Neuronal stem cell (in vitro differentiated cells): ENCODE results near the gene LACTBL1.

Experiments used
- DNase-seq: peaks from one replicate; pipeline ENCODE4 v3.0.0-alpha.2; 2013; ENCODE audit warnings: low spot score
- H2AFZ ChIP-seq: one replicate; pipeline ENCODE4 v1.6.1; 2013; ENCODE audit warnings: mild to moderate bottlenecking, low read length, inconsistent platforms
- H2AK5ac ChIP-seq: 2 replicates; pipeline ENCODE4 v1.6.1; 2013; ENCODE audit warnings: low read depth, mild to moderate bottlenecking, inconsistent platforms, low read length, moderate library complexity, mixed read lengths
- H2BK120ac ChIP-seq: 2 replicates; pipeline ENCODE4 v1.6.1; 2013; ENCODE audit warnings: low read depth, mild to moderate bottlenecking, inconsistent platforms, low read length, moderate library complexity, mixed read lengths
- H2BK12ac ChIP-seq: one replicate; pipeline ENCODE4 v1.6.1; 2013; ENCODE audit warnings: low read length, inconsistent platforms
- H2BK15ac ChIP-seq: 2 replicates; pipeline ENCODE4 v1.6.1; 2013; ENCODE audit warnings: mild to moderate bottlenecking, low read length, inconsistent platforms, mixed read lengths
- H2BK5ac ChIP-seq: one replicate; pipeline ENCODE4 v1.6.1; 2013; ENCODE audit warnings: inconsistent platforms, mild to moderate bottlenecking, low read length, moderate library complexity
- H3K14ac ChIP-seq: one replicate; pipeline ENCODE4 v1.6.1; 2013; ENCODE audit warnings: low read length, inconsistent platforms
- H3K18ac ChIP-seq: 2 replicates; pipeline ENCODE4 v1.6.1; 2013; ENCODE audit warnings: low read length, inconsistent platforms
- H3K23ac ChIP-seq: 2 replicates; pipeline ENCODE4 v1.6.1; 2013; ENCODE audit warnings: low read depth, mild to moderate bottlenecking, mixed read lengths, low read length, inconsistent platforms; ENCODE audit not compliant: poor library complexity
- H3K27ac ChIP-seq: replicated peaks from 3 replicates; pipeline ENCODE4 v1.5.1; 2013; ENCODE audit warnings: low read length, inconsistent platforms
- H3K27me3 ChIP-seq, 3 experiments: 2 replicates each; pipeline ENCODE4 v1.6.1; 2013; ENCODE audit warnings: low read length in 3 of 3, mild to moderate bottlenecking in 2 of 3, inconsistent platforms in 1 of 3, low read depth in 1 of 3, mixed read lengths in 1 of 3, moderate library complexity in 1 of 3; ENCODE audit not compliant: control insufficient read depth in 3 of 3, insufficient read depth in 3 of 3
- H3K36me3 ChIP-seq, 2 donors: replicated peaks in 1 of 2; 2 replicates each; pipeline ENCODE4 v1.6.1; 2013; ENCODE audit warnings: low read length in 2 of 2; ENCODE audit not compliant: control insufficient read depth in 2 of 2, insufficient read depth in 2 of 2
- H3K4ac ChIP-seq: 2 replicates; pipeline ENCODE4 v1.6.1; 2013; ENCODE audit warnings: inconsistent platforms, mild to moderate bottlenecking, low read length, moderate library complexity
- H3K4me1 ChIP-seq, 2 donors: 1 replicate in 1 of 2; 2 replicates in 1 of 2; pipeline ENCODE4 v1.6.1; 2013; ENCODE audit warnings: low read length in 2 of 2, low read depth in 1 of 2; ENCODE audit not compliant: control insufficient read depth in 2 of 2, insufficient read depth in 1 of 2
- H3K4me2 ChIP-seq: one replicate; pipeline ENCODE4 v1.6.1; 2013; ENCODE audit warnings: mild to moderate bottlenecking, low read length, inconsistent platforms; ENCODE audit not compliant: insufficient read depth, poor library complexity, severe bottlenecking
- H3K4me3 ChIP-seq, 2 donors: 2 replicates each; pipeline ENCODE4 v1.5.1; 2013; ENCODE audit warnings: low read length in 2 of 2, mild to moderate bottlenecking in 2 of 2, inconsistent platforms in 1 of 2, moderate library complexity in 1 of 2
- H3K79me1 ChIP-seq: one replicate; pipeline ENCODE4 v1.6.1; 2013; ENCODE audit warnings: low read depth, mild to moderate bottlenecking, inconsistent platforms, low read length, moderate library complexity
- H3K9ac ChIP-seq: one replicate; pipeline ENCODE4 v1.6.1; 2013; ENCODE audit warnings: mild to moderate bottlenecking, low read depth, low read length, inconsistent platforms; ENCODE audit not compliant: poor library complexity
- H3K9me3 ChIP-seq, 2 donors: replicated peaks in 1 of 2; 2 replicates each; pipeline versions ENCODE3 to v1.6.1; 2013; ENCODE audit warnings: low read length in 2 of 2, mild to moderate bottlenecking in 2 of 2, inconsistent platforms in 1 of 2, low read depth in 1 of 2, mixed read lengths in 1 of 2, moderate library complexity in 1 of 2; ENCODE audit not compliant: control insufficient read depth in 2 of 2, insufficient read depth in 1 of 2
- H4K8ac ChIP-seq: one replicate; pipeline ENCODE4 v1.6.1; 2013; ENCODE audit warnings: low read depth, mild to moderate bottlenecking, inconsistent platforms, low read length, moderate library complexity
- H4K91ac ChIP-seq: one replicate; pipeline ENCODE4 v1.6.1; 2013; ENCODE audit warnings: low read length, low read depth, mild to moderate bottlenecking, inconsistent platforms; ENCODE audit not compliant: poor library complexity
- WGBS, 2 donors: extraction: QIAGEN DNeasy Blood & Tissue Kit; methylation state at CpG; one replicate each; pipeline ENCODE4 v1.1.7; 2013; ENCODE audit warnings: missing lambda C conversion rate in 2 of 2, mixed read lengths in 1 of 2; ENCODE audit not compliant: insufficient read length in 2 of 2, insufficient replicate concordance in 1 of 2; ENCODE audit errors: extremely low coverage in 2 of 2; 5-methylcytosine and 5-hydroxymethylcytosine counted together

Gene LACTBL1

GRCh38 chr1:22925111-22925510 lies 47.6 kb downstream of the LACTBL1 start:
- peak overlapping the region in 1 of 2 donors; percentile 38 for H3K4me3 ChIP-seq
- no peaks in the 10 kb centered on the region for H3K79me1 ChIP-seq
- H3K18ac ChIP-seq: peak overlapping the region; percentile 78
- no peak overlapping the region for H4K91ac ChIP-seq
- H3K36me3 ChIP-seq: no peaks in the 10 kb centered on the region
- no peak overlapping the region for H3K23ac ChIP-seq
- no peak overlapping the region for H3K4ac ChIP-seq
- peak overlapping the region; percentile 91 for H3K14ac ChIP-seq
- H2AK5ac ChIP-seq: no peak overlapping the region
- H4K8ac ChIP-seq: no peak overlapping the region
- H2BK120ac ChIP-seq: no peak overlapping the region
- H2BK15ac ChIP-seq: no peak overlapping the region
- no peak for DNase-seq
- H3K27ac ChIP-seq: no peak overlapping the region
- peak overlapping the region; percentile 46 for H3K9ac ChIP-seq
- H2AFZ ChIP-seq: no peak overlapping the region
- no peak overlapping the region for H3K4me2 ChIP-seq
- H3K27me3 ChIP-seq: peaks cover 0 to 11% (median 0%) of the 10 kb centered on the region in 3 experiments
- H2BK5ac ChIP-seq: no peak overlapping the region
- no CpG with 5 or more reads among the region's 9 CpGs for WGBS, 2 donors
- H2BK12ac ChIP-seq: no peak overlapping the region
- H3K4me1 ChIP-seq: peaks cover 0 to 1% of the 10 kb centered on the region in 2 donors
- no peaks in the 10 kb centered on the region for H3K9me3 ChIP-seq

GRCh38 chr1:22922640-22923039 lies 50.0 kb downstream of the LACTBL1 start:
- no peak overlapping the region for H3K4me3 ChIP-seq
- no peaks in the 10 kb centered on the region for H3K9me3 ChIP-seq
- no CpG with 5 or more reads among the region's 1 CpG for WGBS, 2 donors
- no peak overlapping the region for H2BK5ac ChIP-seq
- DNase-seq: no peak
- H4K91ac ChIP-seq: no peak overlapping the region
- no peak overlapping the region for H2BK120ac ChIP-seq
- no peaks in the 10 kb centered on the region for H3K79me1 ChIP-seq
- H3K4me2 ChIP-seq: no peak overlapping the region
- no peaks in the 10 kb centered on the region for H3K36me3 ChIP-seq
- no peak overlapping the region for H3K23ac ChIP-seq
- no peak overlapping the region for H2AK5ac ChIP-seq
- H2BK15ac ChIP-seq: no peak overlapping the region
- peaks cover 0 to 3% (median 0%) of the 10 kb centered on the region in 3 experiments for H3K27me3 ChIP-seq
- H2BK12ac ChIP-seq: no peak overlapping the region
- H4K8ac ChIP-seq: no peak overlapping the region
- no peak overlapping the region for H2AFZ ChIP-seq
- H3K9ac ChIP-seq: no peak overlapping the region
- H3K4me1 ChIP-seq: peaks cover 0 to 3% of the 10 kb centered on the region in 2 donors
- no peak overlapping the region for H3K14ac ChIP-seq
- no peak overlapping the region for H3K18ac ChIP-seq
- H3K4ac ChIP-seq: no peak overlapping the region
- H3K27ac ChIP-seq: no peak overlapping the region

GRCh38 chr1:22921452-22922126 lies 51.1 kb downstream of the LACTBL1 start:
- H3K27ac ChIP-seq: no peak overlapping the region

GRCh38 chr1:22920734-22921451 lies 51.8 kb downstream of the LACTBL1 start:
- Histone ChIP-seq H2BK5ac (no peak overlapping the region), H3K18ac (no peak overlapping the region), H2AFZ (no peak overlapping the region), H3K4me2 (no peak overlapping the region), H2BK120ac (no peak overlapping the region), H4K91ac (no peak overlapping the region), H4K8ac (no peak overlapping the region), H3K36me3 (no peaks in the 10 kb centered on the region), H2AK5ac (no peak overlapping the region), H3K9ac (no peak overlapping the region), H3K4ac (peak overlapping the region; percentile 24), H2BK15ac (no peak overlapping the region), H3K9me3 (no peaks in the 10 kb centered on the region), H2BK12ac (no peak overlapping the region), H3K27ac (no peak overlapping the region), H3K27me3 (peaks cover 0 to 3% (median 0%) of the 10 kb centered on the region in 3 experiments), H3K14ac (no peak overlapping the region), H3K4me3 (no peak overlapping the region), H3K23ac (no peak overlapping the region), H3K79me1 (no peaks in the 10 kb centered on the region), H3K4me1 (peaks cover 0 to 3% of the 10 kb centered on the region in 2 donors)
- no peak for DNase-seq
- no CpG with 5 or more reads among the region's 8 CpGs for WGBS, 2 donors

More at GRCh38 chr1:22921452-22922126, 51.1 kb downstream of the LACTBL1 start:
- Histone ChIP-seq H2AFZ (no peak overlapping the region), H3K23ac (no peak overlapping the region), H3K4me3 (no peak overlapping the region), H2BK12ac (no peak overlapping the region), H3K18ac (no peak overlapping the region), H3K4ac (no peak overlapping the region), H3K4me1 (peaks cover 0 to 3% of the 10 kb centered on the region in 2 donors), H3K79me1 (no peaks in the 10 kb centered on the region), H2BK120ac (no peak overlapping the region), H3K36me3 (no peaks in the 10 kb centered on the region), H3K14ac (no peak overlapping the region), H2BK5ac (no peak overlapping the region), H2BK15ac (no peak overlapping the region), H4K8ac (no peak overlapping the region), H3K9me3 (no peaks in the 10 kb centered on the region), H3K27me3 (peaks cover 0 to 3% (median 0%) of the 10 kb centered on the region in 3 experiments), H3K4me2 (no peak overlapping the region), H4K91ac (no peak overlapping the region), H3K9ac (no peak overlapping the region), H2AK5ac (no peak overlapping the region)
- no peak for DNase-seq
- WGBS, 2 donors: no CpG with 5 or more reads among the region's 8 CpGs
